Suprapubic skin (tissue), 4 donors: ENCODE data around the gene NEURL4.
"Not testable (repeated sequence)": the region's sequence is repeated elsewhere in the genome, so short reads cannot be mapped to it uniquely, and the experiment has no call there.

ENCODE experiments used
- POLR2A ChIP-seq, 2 donors: fragments of 450-650 bp; IDR thresholded peaks; one replicate each; pipeline ENCODE4 v1.6.1; 2017; ENCODE audit warnings: antibody characterized with exemption in 2 of 2, mild to moderate bottlenecking in 2 of 2, moderate library complexity in 2 of 2
- POLR2AphosphoS5 ChIP-seq, 3 donors: sonication (generic); formaldehyde crosslinking; IDR thresholded peaks; one replicate each; pipeline ENCODE4 v1.6.1; 2017; ENCODE audit warnings: antibody characterized with exemption in 3 of 3
- TF ChIP-seq, protein P1 (sequence below), 2 donors: fragments of 200-600 bp in 1 of 2; fragments of 450-650 bp in 1 of 2; sonication (generic) in 1 of 2; IDR thresholded peaks; one replicate each; pipeline ENCODE4 v1.5.1; 2016 to 2019; ENCODE audit warnings: antibody characterized with exemption in 2 of 2, mild to moderate bottlenecking in 1 of 2, moderate library complexity in 1 of 2

DNA sequence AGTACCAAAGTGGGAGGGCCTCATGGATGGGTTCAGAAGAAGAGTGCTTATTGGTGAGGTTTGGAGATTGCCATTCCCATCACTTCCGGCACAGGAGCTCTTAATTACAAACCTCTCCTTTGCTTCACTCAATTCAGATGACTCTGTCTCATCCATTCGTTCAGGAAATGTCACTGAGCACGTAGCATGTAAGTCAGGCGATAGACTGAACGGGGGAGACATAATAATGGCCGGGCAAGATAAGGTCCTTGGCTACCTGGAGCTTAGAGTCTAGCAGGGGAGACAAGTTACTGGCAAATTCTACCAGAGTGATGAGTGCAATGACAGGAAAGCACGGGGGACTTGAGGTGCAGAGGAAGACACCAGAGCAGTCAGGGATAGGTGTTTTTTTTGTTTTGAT lies 36.8 kb upstream of the NEURL4 start:
- not testable (repeated sequence) for TF ChIP-seq POLR2AphosphoS5, POLR2A (IDR thresholded peaks at IDR 0.05)
- TF ChIP-seq, protein P1, sequence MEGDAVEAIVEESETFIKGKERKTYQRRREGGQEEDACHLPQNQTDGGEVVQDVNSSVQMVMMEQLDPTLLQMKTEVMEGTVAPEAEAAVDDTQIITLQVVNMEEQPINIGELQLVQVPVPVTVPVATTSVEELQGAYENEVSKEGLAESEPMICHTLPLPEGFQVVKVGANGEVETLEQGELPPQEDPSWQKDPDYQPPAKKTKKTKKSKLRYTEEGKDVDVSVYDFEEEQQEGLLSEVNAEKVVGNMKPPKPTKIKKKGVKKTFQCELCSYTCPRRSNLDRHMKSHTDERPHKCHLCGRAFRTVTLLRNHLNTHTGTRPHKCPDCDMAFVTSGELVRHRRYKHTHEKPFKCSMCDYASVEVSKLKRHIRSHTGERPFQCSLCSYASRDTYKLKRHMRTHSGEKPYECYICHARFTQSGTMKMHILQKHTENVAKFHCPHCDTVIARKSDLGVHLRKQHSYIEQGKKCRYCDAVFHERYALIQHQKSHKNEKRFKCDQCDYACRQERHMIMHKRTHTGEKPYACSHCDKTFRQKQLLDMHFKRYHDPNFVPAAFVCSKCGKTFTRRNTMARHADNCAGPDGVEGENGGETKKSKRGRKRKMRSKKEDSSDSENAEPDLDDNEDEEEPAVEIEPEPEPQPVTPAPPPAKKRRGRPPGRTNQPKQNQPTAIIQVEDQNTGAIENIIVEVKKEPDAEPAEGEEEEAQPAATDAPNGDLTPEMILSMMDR (IDR thresholded peaks at IDR 0.05) = not testable (repeated sequence)
